AG04450 (cell line): ENCODE measurements around the gene CCKAR. TPM values are rescaled to one million over a fixed set of nuclear protein-coding genes. Genes with fewer than 3 reads are reported as not detected.

ENCODE experiments used
- CTCF ChIA-PET: fragments of 300-600, 350-600 bp; formaldehyde crosslinking; extraction: SDS; loops from one replicate; lab custom pipeline; 2022; ENCODE audit warnings: antibody characterized with exemption, inconsistent platforms; lab: Charles Lee
- POLR2A ChIA-PET: fragments of 350-600 bp; formaldehyde crosslinking; extraction: SDS; loops from one replicate; lab custom pipeline; 2021; ENCODE audit warnings: antibody characterized with exemption, inconsistent platforms; lab: Yijun Ruan, JAX
- DNase-seq: peaks from one replicate; pipeline ENCODE4 v3.0.0-alpha.2; 2011; ENCODE audit warnings: low read depth, low spot score
- H3K27ac ChIP-seq: one replicate; pipeline ENCODE4 v1.5.1; 2012; ENCODE audit warnings: low read depth, low read length, control low read depth
- H3K27me3 ChIP-seq: one replicate; pipeline ENCODE4 v1.6.0; 2012; ENCODE audit warnings: low read length; ENCODE audit not compliant: control insufficient read depth, insufficient read depth
- H3K4me3 ChIP-seq: 2 replicates; pipeline ENCODE4 v1.5.1; 2011; ENCODE audit warnings: mild to moderate bottlenecking, low read depth, low read length, control low read depth
- H3K9me3 ChIP-seq: 2 replicates; pipeline ENCODE4 v1.5.1; 2012; ENCODE audit warnings: low read length; ENCODE audit not compliant: control insufficient read depth, insufficient read depth
- CTCF ChIP-seq: IDR thresholded peaks from 2 replicates; pipeline ENCODE4 v1.5.1; 2011; ENCODE audit warnings: low read depth, low read length, control low read depth, inconsistent platforms
- polyA plus RNA-seq: library from polyadenylated mRNA; depleted of rRNA; stranded (reverse); fragments of >200 nt; gene quantifications from 2 replicates; pipeline ENCODE4 v1.2.3, GENCODE V29; 2011

Gene CCKAR
- polyA plus RNA-seq, 1 experiment: 0.10 TPM

DNA sequence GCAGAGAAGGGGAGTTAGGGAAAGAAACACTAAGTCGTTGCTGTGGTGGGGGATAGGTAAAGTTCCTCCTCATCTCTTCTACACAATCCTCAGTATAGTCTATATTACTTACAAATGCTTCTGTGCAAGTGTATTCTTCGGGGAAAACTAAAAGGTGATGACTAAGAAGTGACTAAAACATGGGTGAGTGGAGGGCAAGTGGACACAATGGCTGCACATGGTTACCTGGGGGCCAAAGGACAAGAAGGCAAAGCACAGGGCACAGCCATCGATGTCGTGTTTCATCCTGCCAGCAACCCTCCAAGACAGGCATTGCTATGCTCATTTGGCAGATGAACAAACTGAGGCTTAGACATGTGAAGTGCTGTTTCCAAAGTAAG, 35.5 kb upstream of the CCKAR start:
- H3K4me3 ChIP-seq: no peak overlapping the region
- ChIA-PET CTCF (no interaction called here), POLR2A (no interaction called here)
- H3K27ac ChIP-seq: no peak overlapping the region
- TF ChIP-seq CTCF: no peak
- DNase-seq: no peak
- H3K27me3 ChIP-seq: no peaks in the 10 kb centered on the region
- H3K9me3 ChIP-seq: peaks cover 6% of the 10 kb centered on the region; the same call in 1 of the 2 replicates

GRCh38 chr4:26525136-26525770, 35.0 kb upstream of the CCKAR start:
- no peak for TF ChIP-seq CTCF
- Histone ChIP-seq H3K9me3 (peaks cover 3% of the 10 kb centered on the region; the same call in 1 of the 2 replicates), H3K4me3 (no peak overlapping the region), H3K27me3 (no peaks in the 10 kb centered on the region), H3K27ac (no peak overlapping the region)
- peak; percentile 36 for DNase-seq
- CTCF ChIA-PET: no interaction called here
- POLR2A ChIA-PET: no interaction called here

GRCh38 chr4:26524011-26524410, 33.7 kb upstream of the CCKAR start:
- ChIA-PET POLR2A (no interaction called here), CTCF (interaction anchor here (0.8 kb wide), 1 partner anchor 64 kb away, joined by 3 read pairs; no protein-coding TSS in a partner anchor)
- Histone ChIP-seq H3K27me3 (no peaks in the 10 kb centered on the region), H3K4me3 (no peak overlapping the region), H3K27ac (no peak overlapping the region), H3K9me3 (no peaks in the 10 kb centered on the region)
- no peak for TF ChIP-seq CTCF
- no peak for DNase-seq

GRCh38 chr4:26522478-26522877, 32.2 kb upstream of the CCKAR start:
- TF ChIP-seq CTCF: no peak
- POLR2A ChIA-PET: no interaction called here
- CTCF ChIA-PET: no interaction called here
- peak; percentile 3 for DNase-seq
- no peaks in the 10 kb centered on the region for H3K27me3 ChIP-seq
- H3K27ac ChIP-seq: no peak overlapping the region
- no peaks in the 10 kb centered on the region for H3K9me3 ChIP-seq
- H3K4me3 ChIP-seq: no peak overlapping the region

- CTCF ChIA-PET: no interaction called here
- Histone ChIP-seq H3K9me3 (no peaks in the 10 kb centered on the region), H3K4me3 (no peak overlapping the region), H3K27me3 (no peaks in the 10 kb centered on the region), H3K27ac (no peak overlapping the region)
- TF ChIP-seq CTCF: no peak
- DNase-seq: no peak
- POLR2A ChIA-PET: no interaction called here
Measured at GRCh38 chr4:26520728-26521450, 30.6 kb upstream of the CCKAR start.
